Panc1 (cell line): ENCODE data around the gene DPP4. TPM values are rescaled to one million over a fixed set of nuclear protein-coding genes. Genes with fewer than 3 reads are reported as not detected.

ENCODE experiments used
- ATAC-seq: fragments of 200-7000 bp; cut with Tn5 transposase; 2 replicates; pipeline ENCODE4 v1.9.1; 2020; ENCODE audit warnings: mild to moderate bottlenecking, moderate library complexity
- BruUV-seq: library from RNA; stranded (reverse); fragments of 400-500 nt; replicated peaks from 2 replicates; lab custom pipeline; 2021; lab: Mats Ljungman, UMichigan
- CTCF ChIA-PET: fragments of 300-600 bp; sonication (Branson Sonifier 250); formaldehyde crosslinking; loops from one replicate; lab custom pipeline; 2022; ENCODE audit warnings: antibody characterized with exemption; lab: Charles Lee
- POLR2A ChIA-PET: fragments of 300-600 bp; sonication (Branson Sonifier 250); formaldehyde crosslinking; loops from one replicate; lab custom pipeline; 2022; ENCODE audit warnings: antibody characterized with exemption; lab: Charles Lee
- DNase-seq: peaks from one replicate; pipeline ENCODE4 v3.0.0-alpha.2; 2010; ENCODE audit warnings: low read depth, low spot score
- H3K27ac ChIP-seq: 2 replicates; pipeline ENCODE4 v1.5.1; 2011; ENCODE audit warnings: mild to moderate bottlenecking, low read length, inconsistent platforms
- H3K27me3 ChIP-seq: fragments of 200-500 bp; sonication (Bioruptor generic); 2 replicates; pipeline ENCODE4 v1.6.0; 2014; ENCODE audit warnings: low read length, inconsistent platforms; ENCODE audit not compliant: control insufficient read depth, insufficient read depth
- H3K36me3 ChIP-seq: fragments of 200-500 bp; sonication (Bioruptor generic); 2 replicates; pipeline ENCODE4 v1.5.1; 2014; ENCODE audit warnings: inconsistent platforms, mild to moderate bottlenecking, low read length, moderate library complexity; ENCODE audit not compliant: control insufficient read depth, insufficient read depth
- H3K4me1 ChIP-seq: 2 replicates; pipeline ENCODE4 v1.5.1; 2011; ENCODE audit warnings: inconsistent platforms, mild to moderate bottlenecking, low read length, moderate library complexity; ENCODE audit not compliant: control insufficient read depth, insufficient read depth
- H3K4me3 ChIP-seq, 2 experiments: 2 replicates each; pipeline ENCODE4 v1.5.1; 2011 to 2012; ENCODE audit warnings: low read depth in 2 of 2, low read length in 2 of 2, mild to moderate bottlenecking in 2 of 2, inconsistent platforms in 1 of 2, moderate library complexity in 1 of 2
- H3K9me3 ChIP-seq: fragments of 200-500 bp; sonication (Bioruptor generic); 2 replicates; pipeline ENCODE4 v1.5.1; 2014; ENCODE audit warnings: low read depth, mild to moderate bottlenecking, inconsistent platforms, low read length, moderate library complexity; ENCODE audit not compliant: control insufficient read depth, insufficient read depth
- CTCF ChIP-seq: fragments of 450-650 bp; IDR thresholded peaks from 2 replicates; pipeline ENCODE4 v1.5.1; 2017; ENCODE audit warnings: mild to moderate bottlenecking
- POLR2AphosphoS5 ChIP-seq: IDR thresholded peaks from 2 replicates; pipeline ENCODE4 v1.6.1; 2012; ENCODE audit warnings: mild to moderate bottlenecking, low read depth, low read length, moderate library complexity
- REST ChIP-seq, 2 experiments: IDR thresholded peaks; 2 replicates each; pipeline ENCODE4 v1.6.1; 2011 to 2012; ENCODE audit warnings: low read depth in 2 of 2, control low read depth in 1 of 2, low read length in 1 of 2, mild to moderate bottlenecking in 1 of 2, moderate library complexity in 1 of 2; ENCODE audit not compliant: insufficient read depth in 1 of 2
- SIN3A ChIP-seq: IDR thresholded peaks from 2 replicates; pipeline ENCODE4 v1.6.1; 2012; ENCODE audit warnings: low read depth, mild to moderate bottlenecking, low read length, moderate library complexity, borderline replicate concordance; ENCODE audit not compliant: insufficient read depth
- TCF7L2 ChIP-seq: IDR thresholded peaks from 2 replicates; pipeline ENCODE4 v1.6.1; 2011; ENCODE audit warnings: mild to moderate bottlenecking, low read depth, low read length, inconsistent platforms
- in situ Hi-C: cut with HindIII; loops from 2 replicates; pipeline ENCODE4 v1.10.0; 2016; ENCODE audit warnings: low sequenced_read_pairs, low pct_unique_long_range_greater_than_20kb
- intact Hi-C: fragments of 100-400 bp; cut with micrococcal nuclease; formaldehyde crosslinking; loops from one replicate; pipeline ENCODE4 v1.10.0; 2022; ENCODE audit not compliant: unreplicated experiment
- total RNA-seq: library from RNA; stranded (reverse); gene quantifications from one replicate; pipeline ENCODE4 v1.2.1, GENCODE V29; 2021; ENCODE audit not compliant: unreplicated experiment

Gene DPP4
- total RNA-seq, 1 experiment from 2014 or later = 0.23 TPM

- in situ Hi-C loops (no loop called here), intact Hi-C loops (no loop called here)
- no peaks in the 10 kb centered on the region for H3K36me3 ChIP-seq
- H3K4me3 ChIP-seq = no peak overlapping the region
- no TSS peak for BruUV-seq
- no peak for TF ChIP-seq POLR2AphosphoS5
- TF ChIP-seq CTCF = no peak
- no peak for TF ChIP-seq SIN3A
- no peak for TF ChIP-seq REST (IDR thresholded peaks at IDR 0.05; ENCODE audit: insufficient read depth in 1 of 2, low read depth in 2 of 2, low read length in 1 of 2)
- no peaks in the 10 kb centered on the region for H3K27me3 ChIP-seq
- ChIA-PET POLR2A (no interaction called here), CTCF (no interaction called here)
- no peaks in the 10 kb centered on the region for H3K4me1 ChIP-seq
- DNase-seq (no peak), ATAC-seq (no peak)
- H3K27ac ChIP-seq = no peak overlapping the region
- H3K9me3 ChIP-seq = no peaks in the 10 kb centered on the region
Observed at GRCh38 chr2:162092658-162093556, 18.9 kb upstream of the DPP4 start.

- ChIA-PET POLR2A (no interaction called here), CTCF (no interaction called here)
- no peaks in the 10 kb centered on the region for H3K36me3 ChIP-seq
- H3K4me3 ChIP-seq = no peak overlapping the region
- DNase-seq (no peak), ATAC-seq (no peak)
- intact Hi-C loops (no loop called here), in situ Hi-C loops (no loop called here)
- no peaks in the 10 kb centered on the region for H3K9me3 ChIP-seq
- H3K27me3 ChIP-seq = no peaks in the 10 kb centered on the region
- no TSS peak for BruUV-seq
- TF ChIP-seq POLR2AphosphoS5 (no peak), CTCF (no peak), REST (IDR thresholded peaks at IDR 0.05; ENCODE audit: insufficient read depth in 1 of 2, low read depth in 2 of 2, low read length in 1 of 2) (no peak), SIN3A (no peak), TCF7L2 (no peak)
- no peak overlapping the region for H3K27ac ChIP-seq
- H3K4me1 ChIP-seq = no peaks in the 10 kb centered on the region
Observed at GRCh38 chr2:162092008-162092390, 18.0 kb upstream of the DPP4 start.
